SJCRH30 (cell line): ENCODE data around the gene RUVBL2. TPM values are rescaled to one million over a fixed set of nuclear protein-coding genes. Genes with fewer than 3 reads are reported as not detected.
A peak's percentile ranks its signal among the peaks of the same experiment; 100 is the strongest.
"Not testable (repeated sequence)": the region's sequence is repeated elsewhere in the genome, so short reads cannot be mapped to it uniquely, and the experiment has no call there.

ENCODE experiments used
- DNase-seq, 2 experiments: peaks; one replicate each; pipeline ENCODE4 v3.0.0-alpha.2; 2015 to 2020
- H3K27ac ChIP-seq: fragments of 250-450 bp; sonication (Bioruptor Pico); 2 replicates; pipeline ENCODE4 v1.5.1; 2020; ENCODE audit warnings: mild to moderate bottlenecking, moderate library complexity
- H3K27me3 ChIP-seq: fragments of 250-450 bp; sonication (Bioruptor Pico); 2 replicates; pipeline ENCODE4 v1.5.1; 2020; ENCODE audit warnings: mild to moderate bottlenecking, moderate library complexity
- H3K36me3 ChIP-seq: fragments of 250-450 bp; sonication (Bioruptor Pico); 2 replicates; pipeline ENCODE4 v1.5.1; 2020; ENCODE audit warnings: mild to moderate bottlenecking, moderate library complexity
- H3K4me1 ChIP-seq: fragments of 250-450 bp; sonication (Bioruptor Pico); 2 replicates; pipeline ENCODE4 v1.5.1; 2020; ENCODE audit warnings: mild to moderate bottlenecking, moderate library complexity
- H3K4me3 ChIP-seq: fragments of 250-450 bp; sonication (Bioruptor Pico); 2 replicates; pipeline ENCODE4 v1.5.1; 2020; ENCODE audit warnings: mild to moderate bottlenecking, moderate library complexity
- H3K9me3 ChIP-seq: fragments of 250-450 bp; sonication (Bioruptor Pico); replicated peaks from 2 replicates; pipeline ENCODE4 v1.5.1; 2020; ENCODE audit warnings: mild to moderate bottlenecking, moderate library complexity
- total RNA-seq: library from RNA; depleted of rRNA; stranded (reverse); fragments of >200 nt; shearing (Covaris generic); gene quantifications from 2 replicates; pipeline ENCODE4 v1.2.3, GENCODE V29; 2014

RUVBL2 gene
- total RNA-seq, 1 experiment from 2014 or later: 139 TPM

- Histone ChIP-seq H3K4me1 (no peaks in the 10 kb centered on the region), H3K36me3 (peaks cover 18% of the 10 kb centered on the region), H3K27ac (no peak overlapping the region), H3K27me3 (no peaks in the 10 kb centered on the region), H3K4me3 (no peak overlapping the region), H3K9me3 (no peaks in the 10 kb centered on the region)
- DNase-seq: no peak
These were observed 21.2 kb downstream of the RUVBL2 start for GRCh38 chr19:49014870-49015255.

GRCh38 chr19:49016067-49016839 lies 22.6 kb downstream of the RUVBL2 start:
- H3K27ac ChIP-seq: no peak overlapping the region
- H3K9me3 ChIP-seq: no peaks in the 10 kb centered on the region
- H3K27me3 ChIP-seq: no peaks in the 10 kb centered on the region
- H3K4me1 ChIP-seq: no peaks in the 10 kb centered on the region
- H3K36me3 ChIP-seq: peaks cover 11% of the 10 kb centered on the region
- no peak for DNase-seq
- H3K4me3 ChIP-seq: no peak overlapping the region

- Histone ChIP-seq H3K36me3 (peaks cover 7% of the 10 kb centered on the region), H3K4me3 (peak within 1 kb of the TSS; percentile 45), H3K9me3 (no peaks in the 10 kb centered on the region), H3K27ac (no peak within 1 kb of the TSS), H3K27me3 (no peaks in the 10 kb centered on the region), H3K4me1 (no peaks in the 10 kb centered on the region)
- DNase-seq: no peak
These were observed 23.5 kb downstream of the RUVBL2 start, which contains the start of gene LHB for GRCh38 chr19:49017041-49017665. LHB (minus strand) TSS chr19:49017091; CDS start chr19:49017081, 10 bp downstream.

GRCh38 chr19:49017666-49018351 lies 24.1 kb downstream of the RUVBL2 start:
- peak overlapping the region; percentile 45 for H3K4me3 ChIP-seq
- no peaks in the 10 kb centered on the region for H3K27me3 ChIP-seq
- no peaks in the 10 kb centered on the region for H3K9me3 ChIP-seq
- peak; percentile 50 to 54 for DNase-seq
- H3K36me3 ChIP-seq: peaks cover 5% of the 10 kb centered on the region
- H3K4me1 ChIP-seq: no peaks in the 10 kb centered on the region
- H3K27ac ChIP-seq: no peak overlapping the region

DNA sequence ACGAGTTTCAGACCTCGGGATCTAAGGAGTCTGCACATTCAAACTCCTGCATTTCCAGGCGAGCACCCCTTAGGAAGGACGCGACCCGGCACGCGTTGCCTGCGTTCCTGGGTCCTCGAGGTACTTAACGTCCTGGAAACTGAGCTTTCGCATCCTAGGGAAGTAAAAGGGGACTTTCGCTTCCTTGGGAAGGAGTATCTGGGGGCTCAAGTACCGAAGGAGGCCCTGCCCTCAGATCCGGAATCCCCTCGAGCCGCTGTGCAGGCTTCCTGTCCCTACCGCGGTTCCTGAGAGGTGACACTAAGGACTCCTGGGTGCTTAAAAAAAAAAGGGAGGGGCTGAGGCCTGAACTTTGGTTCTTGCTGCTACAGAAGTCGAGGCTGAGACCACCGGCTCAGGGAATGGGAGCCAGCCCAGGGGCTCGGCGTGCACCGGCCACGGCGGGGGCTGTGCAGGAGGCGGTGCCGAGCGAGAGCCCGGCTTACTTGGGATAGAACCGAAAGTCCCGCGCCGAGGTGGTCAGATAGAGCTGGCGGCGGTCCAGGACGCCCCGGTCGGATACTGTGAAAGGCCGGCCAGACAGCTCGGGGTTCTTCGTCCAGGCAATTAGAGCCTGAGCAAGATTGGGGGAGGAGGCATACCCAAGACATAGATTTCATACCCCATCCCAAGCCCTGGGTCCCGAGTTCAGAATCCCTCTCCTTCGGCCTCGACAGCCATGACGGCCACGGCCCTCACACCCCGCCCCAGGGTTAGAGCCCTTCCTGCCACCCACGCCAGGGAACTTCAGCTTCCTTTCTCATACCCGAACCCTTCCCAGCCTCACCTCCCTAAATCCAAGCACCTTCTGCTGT lies 24.9 kb downstream of the RUVBL2 start:
- H3K36me3 ChIP-seq, DNase-seq, H3K9me3 ChIP-seq, H3K27me3 ChIP-seq, H3K4me1 ChIP-seq, H3K27ac ChIP-seq: not testable (repeated sequence)
- peak overlapping the region; percentile 45 for H3K4me3 ChIP-seq

DNA sequence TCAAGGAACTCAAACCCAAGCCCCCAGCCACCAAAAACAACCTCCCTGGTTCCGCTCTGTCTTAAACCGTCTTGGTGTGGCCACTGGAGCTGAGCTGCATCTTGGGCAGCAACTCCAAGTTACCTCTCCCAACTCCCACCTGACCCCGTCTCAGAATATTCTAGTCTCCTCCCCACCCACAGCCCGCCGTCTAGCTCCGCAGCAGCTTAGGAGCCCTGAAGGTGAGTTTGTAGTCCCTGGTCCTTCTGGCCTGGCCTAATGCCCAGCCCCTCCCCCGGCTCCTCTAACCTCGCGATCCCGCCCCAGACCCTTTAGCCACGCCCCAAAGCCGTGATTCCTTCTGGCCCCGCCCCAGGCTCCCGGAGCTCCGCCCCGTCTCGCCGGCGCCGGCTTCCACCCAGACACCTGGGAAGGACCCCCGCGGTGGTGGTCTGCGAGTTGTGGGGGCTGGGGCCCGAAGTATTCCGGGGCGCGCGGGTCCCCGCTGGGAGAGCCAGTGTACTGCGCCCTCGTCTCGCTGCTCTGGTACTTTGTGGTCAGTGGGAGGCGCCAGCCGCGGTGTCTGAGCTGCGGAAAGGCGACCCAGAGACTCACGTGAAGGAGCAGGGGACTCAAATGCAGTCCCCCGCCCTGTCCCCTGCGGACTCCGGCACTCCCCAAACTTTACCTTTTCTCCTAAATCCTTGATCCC lies 25.7 kb downstream of the RUVBL2 start:
- peak; percentile 43 to 60 for DNase-seq
- H3K4me3 ChIP-seq: peak overlapping the region; percentile 45
- peaks cover 4% of the 10 kb centered on the region for H3K36me3 ChIP-seq
- H3K9me3 ChIP-seq: no peaks in the 10 kb centered on the region
- no peaks in the 10 kb centered on the region for H3K27me3 ChIP-seq
- no peak overlapping the region for H3K27ac ChIP-seq
- H3K4me1 ChIP-seq: no peaks in the 10 kb centered on the region

GRCh38 chr19:49020342-49020741 lies 26.7 kb downstream of the RUVBL2 start:
- no peak for DNase-seq
- Histone ChIP-seq H3K36me3 (no peaks in the 10 kb centered on the region; the same call in 1 of the 2 replicates), H3K27ac (no peak overlapping the region), H3K27me3 (no peaks in the 10 kb centered on the region), H3K9me3 (no peaks in the 10 kb centered on the region), H3K4me1 (no peaks in the 10 kb centered on the region), H3K4me3 (no peak overlapping the region)

DNA sequence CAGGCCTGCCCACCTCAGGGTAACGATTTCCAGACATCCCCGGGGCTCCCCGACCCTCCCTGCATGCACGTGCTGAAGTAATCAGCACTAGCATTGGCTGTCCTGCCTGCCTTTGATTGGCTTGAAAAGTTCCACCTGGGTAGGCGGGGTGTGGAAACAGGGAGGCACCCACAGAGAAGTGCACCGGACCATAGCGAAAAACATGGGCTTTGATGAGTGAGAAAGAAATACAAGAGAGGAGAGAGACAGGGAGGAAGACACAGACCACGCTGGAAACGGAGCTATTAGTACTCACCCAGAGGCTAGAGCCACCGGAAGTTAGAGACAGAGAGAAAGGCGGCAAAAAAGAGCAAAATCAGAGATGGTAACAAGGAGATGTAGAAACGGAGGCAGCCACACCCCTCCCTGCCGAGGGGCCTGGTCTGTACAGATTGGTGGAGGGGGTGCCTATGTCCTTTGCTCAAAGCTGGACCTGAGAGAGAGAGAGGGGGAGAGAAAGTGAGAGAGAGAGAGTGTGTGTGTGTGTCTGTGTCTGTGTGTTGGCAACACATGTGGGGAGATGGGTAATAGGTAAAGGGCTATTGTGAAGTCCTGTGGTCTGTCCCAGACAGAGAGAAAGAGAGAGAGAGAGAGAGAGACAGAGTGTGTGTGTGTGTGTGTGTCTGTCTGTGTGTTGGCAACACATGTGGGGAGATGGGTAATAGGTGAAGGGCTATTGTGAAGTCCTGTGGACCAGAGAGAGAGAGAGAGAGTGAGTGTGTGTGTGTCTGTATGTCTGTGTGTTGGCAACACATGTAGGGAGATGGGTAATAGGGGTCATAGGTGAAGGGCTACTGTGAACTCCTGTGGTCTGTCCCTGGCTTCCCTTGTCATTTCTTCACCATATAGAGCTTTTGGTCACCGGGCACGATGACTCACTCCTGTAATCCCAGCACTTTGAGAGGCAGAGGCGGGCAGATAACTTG lies 27.5 kb downstream of the RUVBL2 start:
- H3K27me3 ChIP-seq: no peaks in the 10 kb centered on the region
- no peak overlapping the region for H3K4me3 ChIP-seq
- H3K4me1 ChIP-seq: no peaks in the 10 kb centered on the region
- H3K27ac ChIP-seq: no peak overlapping the region
- H3K36me3 ChIP-seq: no peaks in the 10 kb centered on the region
- no peak for DNase-seq
- no peaks in the 10 kb centered on the region for H3K9me3 ChIP-seq

DNA sequence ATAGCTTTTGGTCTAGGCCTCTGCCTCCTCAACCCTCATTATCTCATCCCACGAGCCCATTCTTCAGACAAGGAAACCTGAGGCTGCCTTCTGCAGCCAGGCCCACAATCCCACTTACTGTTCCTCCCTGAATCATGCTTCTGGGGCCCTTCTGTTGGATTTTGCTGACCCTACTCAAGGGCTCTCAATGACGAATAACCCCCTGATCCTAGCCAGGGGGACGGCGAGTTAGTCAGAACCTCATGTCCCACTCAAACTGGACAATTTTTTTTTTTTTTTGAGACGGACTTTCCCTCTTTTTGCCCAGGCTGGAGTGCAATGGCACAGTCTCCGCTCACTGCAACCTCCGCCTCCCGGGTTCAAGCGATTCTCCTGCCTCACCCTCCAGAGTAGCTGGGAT lies 28.4 kb downstream of the RUVBL2 start:
- Histone ChIP-seq H3K36me3 (no peaks in the 10 kb centered on the region), H3K27ac (no peak overlapping the region), H3K4me3 (no peak overlapping the region), H3K27me3 (no peaks in the 10 kb centered on the region), H3K4me1 (no peaks in the 10 kb centered on the region), H3K9me3 (no peaks in the 10 kb centered on the region)
- no peak for DNase-seq

- not testable (repeated sequence) for H3K27ac ChIP-seq, H3K4me1 ChIP-seq, H3K4me3 ChIP-seq, H3K36me3 ChIP-seq, H3K9me3 ChIP-seq, H3K27me3 ChIP-seq, DNase-seq
These were observed 30.5 kb downstream of the RUVBL2 start, which contains the start of gene CGB3 for GRCh38 chr19:49024233-49024632. CGB3 (minus strand) TSS chr19:49024333; CDS start chr19:49023971, 362 bp downstream.

GRCh38 chr19:49025088-49025487 lies 31.4 kb downstream of the RUVBL2 start:
- H3K9me3 ChIP-seq, H3K27me3 ChIP-seq, DNase-seq, H3K4me3 ChIP-seq, H3K27ac ChIP-seq, H3K4me1 ChIP-seq, H3K36me3 ChIP-seq: not testable (repeated sequence)

DNA sequence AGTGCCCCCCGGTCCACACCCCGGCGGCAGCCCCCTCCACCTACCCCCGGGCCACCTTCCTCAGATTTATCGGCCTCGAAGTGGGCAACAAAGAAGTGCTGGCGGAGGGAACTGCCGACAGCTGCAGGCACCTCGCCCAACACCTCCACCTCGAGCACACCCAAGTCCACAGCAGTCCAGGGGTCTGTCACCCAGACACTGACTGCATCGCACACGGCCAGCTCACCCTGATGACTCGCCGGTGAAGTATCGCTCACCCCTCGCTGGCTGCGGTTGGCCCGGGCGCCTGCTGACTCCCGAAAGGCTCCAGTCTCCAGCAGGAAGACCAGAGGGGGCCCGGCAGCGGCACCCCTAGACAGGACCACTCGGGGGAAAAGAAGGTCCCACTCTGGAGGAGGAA lies 31.9 kb downstream of the RUVBL2 start:
- not testable (repeated sequence) for H3K4me3 ChIP-seq, H3K36me3 ChIP-seq, H3K27me3 ChIP-seq, H3K27ac ChIP-seq, H3K9me3 ChIP-seq, H3K4me1 ChIP-seq, DNase-seq

- not testable (repeated sequence) for H3K27me3 ChIP-seq, H3K27ac ChIP-seq, H3K9me3 ChIP-seq, H3K4me3 ChIP-seq, H3K36me3 ChIP-seq, DNase-seq, H3K4me1 ChIP-seq
These were observed 35.0 kb downstream of the RUVBL2 start for GRCh38 chr19:49028686-49029085.
